GM18909 (cell line): Measurements from ENCODE around the gene TMEM9B.

ENCODE experiments used
- ATAC-seq: cut with Tn5 transposase; IDR thresholded peaks from one replicate; pipeline ENCODE4 v1.9.1; 2021; ENCODE audit warnings: mild to moderate bottlenecking; ENCODE audit not compliant: unreplicated experiment, poor library complexity

The TMEM9B gene

DNA sequence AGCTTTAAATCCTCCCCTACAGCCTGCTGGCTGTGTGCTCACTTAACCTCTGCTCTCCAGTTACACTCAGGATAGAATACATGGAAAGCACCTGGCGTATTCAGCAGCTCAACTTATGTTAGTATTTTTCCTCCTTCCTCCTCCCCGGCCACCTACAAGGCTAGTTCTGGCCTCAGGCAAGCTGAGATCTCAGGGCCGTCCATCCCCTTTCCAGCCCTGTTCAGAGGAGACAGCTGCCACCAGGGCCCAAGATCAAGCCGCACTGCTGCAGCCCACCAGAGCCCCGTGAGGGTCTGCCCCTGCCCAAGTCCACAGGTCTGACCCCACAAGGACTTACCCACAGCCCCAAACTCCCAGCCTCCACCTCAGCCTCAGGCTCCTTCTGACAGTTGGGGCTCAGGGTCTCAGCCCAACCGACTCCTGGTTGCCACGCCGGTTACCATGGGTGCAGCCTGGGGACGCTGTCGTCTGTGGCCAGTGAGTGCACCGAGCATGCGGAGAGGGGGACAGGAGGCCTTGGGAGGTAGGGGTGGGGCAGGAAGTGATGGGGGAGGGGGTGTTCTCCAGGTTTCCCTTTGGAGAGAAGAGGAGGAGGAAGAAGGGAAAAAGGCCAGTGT lies 31.6 kb downstream of the TMEM9B start, which contains the start of gene C11orf16:
C11orf16 (minus strand) TSS at position 384 of the 617 bp plus-strand sequence. CDS start 639 bp downstream, outside the sequence.
- no peak for ATAC-seq

DNA sequence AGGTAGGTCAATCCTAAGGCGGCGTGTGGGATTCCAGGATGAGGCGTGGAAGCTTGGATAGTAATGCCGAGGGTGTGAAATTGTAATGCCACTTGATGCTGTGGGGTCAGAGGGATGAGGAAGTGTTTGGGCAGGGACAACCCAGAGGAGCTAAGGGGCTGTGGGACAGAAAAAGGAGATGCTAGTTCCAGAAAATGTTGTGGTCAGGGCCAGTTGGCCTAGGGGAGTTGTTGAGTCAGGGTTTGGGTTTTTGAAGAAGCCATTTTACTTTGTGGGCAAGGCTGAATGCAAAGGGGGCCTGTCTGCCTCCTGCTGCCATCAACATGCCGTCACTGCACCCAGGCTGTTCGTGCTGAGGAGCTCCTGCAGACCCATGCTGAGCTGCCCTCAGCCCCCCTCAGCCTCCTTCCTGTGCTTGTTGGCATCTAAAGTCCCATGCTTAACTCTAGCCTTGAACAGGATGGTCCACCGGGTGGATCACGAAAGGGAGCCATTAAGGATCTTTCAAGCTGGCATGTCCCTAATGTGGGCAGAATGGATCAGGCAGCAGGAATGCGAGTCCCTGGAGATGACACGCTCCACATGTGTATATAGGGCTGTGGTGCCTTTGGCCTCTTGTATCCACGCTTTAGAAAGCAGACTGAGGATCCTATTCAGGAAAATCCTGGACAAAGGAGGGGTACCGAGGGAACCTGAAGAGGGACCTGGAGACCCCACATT lies 33.6 kb downstream of the TMEM9B start:
- ATAC-seq = no peak

DNA sequence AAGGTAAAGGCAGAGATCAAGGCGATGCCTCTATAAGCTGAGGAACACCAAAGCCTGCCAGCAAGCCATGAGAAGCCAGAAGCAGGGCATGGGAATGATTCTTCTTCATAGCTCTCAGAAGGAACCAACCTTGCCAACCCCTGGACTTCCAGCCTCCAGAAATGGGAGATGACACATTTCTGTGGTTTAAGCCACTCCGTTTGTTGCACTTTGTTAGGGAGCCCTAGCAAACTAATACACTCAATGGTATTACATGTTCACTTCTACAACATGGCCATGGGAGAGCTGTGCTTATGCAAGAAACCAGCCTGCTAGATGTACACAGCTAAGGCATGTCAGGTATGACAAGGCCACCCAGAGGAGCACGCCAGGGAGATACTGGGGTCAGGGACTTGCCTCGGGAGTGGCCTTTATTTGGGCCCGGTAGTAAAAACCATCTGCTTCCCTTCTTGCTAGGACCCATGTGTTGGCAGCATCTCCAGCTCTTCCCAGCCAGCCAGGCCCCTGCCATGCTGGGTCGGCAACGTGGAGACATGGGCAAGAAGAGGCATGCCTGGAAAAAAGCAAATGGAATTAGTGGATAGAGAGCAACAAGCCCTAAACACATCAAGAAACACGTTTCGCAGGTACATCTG lies 35.1 kb downstream of the TMEM9B start:
- no peak for ATAC-seq

DNA sequence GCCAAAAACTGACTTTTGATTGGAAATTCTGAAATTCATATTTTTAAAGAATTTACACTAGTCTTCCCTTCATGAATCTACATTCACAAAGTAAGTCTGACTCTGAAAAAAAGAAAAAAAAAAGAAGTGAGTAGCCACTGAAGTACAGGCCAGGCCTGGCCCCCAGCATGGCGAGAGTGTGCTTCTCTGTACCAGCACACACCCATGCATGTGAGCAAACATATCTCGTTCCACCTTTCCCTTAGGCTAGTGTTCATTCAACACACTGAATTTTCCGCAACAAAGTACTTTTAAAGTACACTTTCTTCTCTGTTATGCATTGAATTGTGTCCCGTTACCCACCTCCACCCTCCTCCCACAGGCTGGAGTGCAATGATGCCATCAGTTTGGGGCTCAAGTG lies 36.0 kb downstream of the TMEM9B start:
- no peak for ATAC-seq

DNA sequence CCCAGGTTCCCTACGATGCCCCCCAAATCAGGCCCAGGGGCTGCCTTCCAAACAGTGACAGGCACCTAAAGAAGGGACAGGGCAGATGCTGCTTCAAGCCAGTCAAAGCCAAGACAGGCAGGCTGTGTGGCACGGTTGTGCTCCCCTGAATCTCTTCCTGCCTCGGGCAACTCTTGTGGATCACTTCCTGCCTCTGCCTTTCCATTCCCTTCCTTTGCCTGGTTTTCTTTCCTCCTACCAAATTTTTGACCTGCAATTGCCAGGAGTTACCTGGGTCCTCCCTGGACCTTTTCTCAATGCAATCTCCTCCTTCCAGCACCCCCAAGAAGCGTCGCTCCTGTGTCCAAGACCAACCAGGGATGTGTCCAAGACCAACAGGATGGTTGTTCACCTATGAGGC lies 37.0 kb downstream of the TMEM9B start:
- no peak for ATAC-seq

DNA sequence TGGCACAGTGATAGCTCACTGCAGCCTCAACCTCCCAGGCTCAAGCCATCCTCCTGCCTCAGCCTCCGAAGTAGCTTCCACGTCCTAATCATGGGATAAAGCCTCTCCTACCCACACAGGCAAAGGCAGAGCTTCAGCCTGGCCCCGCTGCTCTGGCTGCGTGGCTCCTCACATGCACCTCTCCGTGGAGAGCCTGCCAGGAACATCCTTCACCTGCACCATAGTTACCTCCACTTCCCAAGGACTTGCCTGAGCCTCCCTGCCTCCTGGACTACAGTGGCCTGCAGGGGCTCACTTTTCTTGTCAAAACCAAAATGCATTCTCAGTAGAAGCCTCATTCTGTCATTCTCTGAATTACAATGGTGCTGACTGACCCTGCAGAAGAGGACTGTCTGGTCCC lies 38.0 kb downstream of the TMEM9B start:
- no peak for ATAC-seq

DNA sequence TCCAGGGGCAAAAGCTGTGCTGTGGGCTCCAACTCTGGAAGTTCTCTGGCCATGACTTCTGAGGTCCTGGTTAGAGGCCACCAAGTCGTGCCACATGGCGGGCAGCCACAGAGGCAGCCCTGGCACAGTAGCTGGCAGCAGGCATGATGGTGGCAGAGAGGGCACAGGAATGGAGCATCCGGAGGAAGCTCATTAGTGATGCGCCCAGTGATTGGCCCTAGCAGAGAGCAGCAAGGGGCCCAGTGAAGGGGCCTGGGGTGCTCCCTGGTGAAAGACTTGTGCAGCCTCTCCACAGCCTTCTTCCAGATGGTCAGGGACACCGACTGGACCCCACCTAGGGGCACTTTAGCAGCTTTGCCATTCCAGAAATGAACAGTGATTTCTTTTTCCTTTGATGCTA lies 38.5 kb downstream of the TMEM9B start:
- ATAC-seq = no peak

DNA sequence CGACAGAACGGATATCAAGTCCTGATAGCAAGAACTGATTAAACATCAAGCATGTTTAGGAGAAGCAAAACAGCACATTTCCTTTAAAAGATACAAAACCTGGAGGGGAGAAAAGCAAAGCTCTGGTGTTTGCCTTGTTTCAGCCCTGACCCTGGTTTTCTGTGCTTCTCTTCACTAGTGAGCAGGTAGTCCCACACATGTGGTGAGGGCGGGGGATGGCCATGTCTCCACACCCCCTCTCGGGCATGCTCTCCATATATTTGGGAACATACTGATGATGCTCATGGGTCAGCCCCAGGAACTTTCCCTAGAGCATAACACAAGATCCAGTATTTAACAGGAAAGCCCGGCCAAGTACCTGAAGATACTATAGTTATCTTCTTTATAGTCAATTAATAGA lies 41.6 kb downstream of the TMEM9B start:
- ATAC-seq = no peak

DNA sequence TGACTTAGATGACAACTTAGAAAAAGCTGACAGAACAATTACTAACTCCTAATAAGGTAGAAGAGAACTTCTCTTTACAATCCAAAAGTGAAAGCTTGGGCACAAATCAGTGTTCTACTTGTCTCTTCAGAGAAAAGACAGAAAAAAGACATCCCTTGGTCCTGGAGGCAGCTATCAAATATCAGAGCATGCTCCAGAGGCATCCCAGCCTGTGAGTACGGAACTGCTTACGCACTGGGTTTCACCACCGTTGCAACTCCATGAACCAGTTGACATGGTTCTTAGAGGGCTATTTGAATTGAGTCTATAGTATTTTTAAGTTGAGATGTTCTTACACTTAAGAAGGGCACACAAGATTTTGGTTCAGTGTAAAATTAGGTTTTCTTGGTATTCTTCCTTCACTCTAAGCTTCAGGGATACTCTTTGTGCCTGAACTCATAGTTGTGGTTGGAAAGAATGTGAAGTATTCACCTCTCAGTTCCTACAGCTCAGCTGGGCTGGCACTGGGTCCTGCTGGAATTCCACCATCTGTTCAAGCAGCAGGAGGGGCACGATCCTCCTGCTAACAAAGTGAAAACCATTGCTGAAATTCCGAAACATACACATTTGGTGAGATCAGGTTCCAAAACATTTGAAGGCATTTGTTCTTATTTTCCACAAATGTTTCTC lies 47.0 kb downstream of the TMEM9B start:
- no peak for ATAC-seq

DNA sequence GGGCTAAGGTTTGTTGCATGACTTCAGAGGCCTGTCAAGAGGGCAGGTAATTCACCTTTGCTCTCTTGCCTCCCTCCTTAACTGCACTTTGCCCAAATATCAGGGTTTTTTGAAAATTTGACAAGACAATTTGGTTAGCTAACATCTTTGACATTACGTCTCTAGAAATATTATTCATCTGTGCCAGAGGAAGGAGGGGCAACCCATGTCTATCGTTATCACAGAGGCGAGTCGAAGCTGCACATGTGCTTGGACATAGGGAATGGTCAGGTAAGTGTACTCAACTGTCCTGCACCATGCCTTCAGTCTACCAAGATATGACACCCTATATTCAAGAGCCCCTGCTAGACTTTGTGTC lies 49.6 kb downstream of the TMEM9B start:
- ATAC-seq = no peak

DNA sequence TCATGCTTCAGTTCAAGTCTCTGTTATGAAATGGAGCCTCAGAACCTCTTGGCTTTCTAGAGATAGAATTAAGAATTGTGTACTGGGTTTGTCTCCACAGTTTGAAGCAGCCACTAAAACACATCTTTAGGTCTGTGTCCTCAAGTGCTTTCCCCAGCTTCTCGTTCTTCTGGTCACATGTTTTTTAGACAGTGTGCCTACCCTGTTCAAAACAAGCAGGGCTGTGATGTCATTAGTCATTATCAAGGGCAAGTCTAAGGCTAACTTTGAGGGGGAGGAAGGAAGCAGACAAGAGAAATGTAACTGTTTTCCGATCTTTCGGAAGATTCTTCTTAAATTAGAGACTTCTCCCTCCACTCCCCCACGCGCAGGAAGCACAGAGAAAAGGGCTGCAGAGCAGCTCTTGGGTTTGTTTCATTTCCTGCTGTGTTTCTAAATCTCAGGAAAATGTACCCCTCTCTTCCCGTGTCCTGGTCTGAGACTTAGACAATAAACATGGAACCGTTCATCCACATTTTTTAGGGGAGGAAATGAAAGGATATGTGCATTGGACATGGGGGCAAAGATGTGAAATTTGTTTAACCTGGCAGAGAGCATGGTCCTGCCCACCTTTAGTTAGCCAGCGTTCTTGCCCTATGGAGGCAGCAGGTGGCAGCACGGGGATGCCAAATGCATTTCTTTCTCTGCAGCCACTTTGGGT lies 50.1 kb downstream of the TMEM9B start:
- no peak for ATAC-seq

DNA sequence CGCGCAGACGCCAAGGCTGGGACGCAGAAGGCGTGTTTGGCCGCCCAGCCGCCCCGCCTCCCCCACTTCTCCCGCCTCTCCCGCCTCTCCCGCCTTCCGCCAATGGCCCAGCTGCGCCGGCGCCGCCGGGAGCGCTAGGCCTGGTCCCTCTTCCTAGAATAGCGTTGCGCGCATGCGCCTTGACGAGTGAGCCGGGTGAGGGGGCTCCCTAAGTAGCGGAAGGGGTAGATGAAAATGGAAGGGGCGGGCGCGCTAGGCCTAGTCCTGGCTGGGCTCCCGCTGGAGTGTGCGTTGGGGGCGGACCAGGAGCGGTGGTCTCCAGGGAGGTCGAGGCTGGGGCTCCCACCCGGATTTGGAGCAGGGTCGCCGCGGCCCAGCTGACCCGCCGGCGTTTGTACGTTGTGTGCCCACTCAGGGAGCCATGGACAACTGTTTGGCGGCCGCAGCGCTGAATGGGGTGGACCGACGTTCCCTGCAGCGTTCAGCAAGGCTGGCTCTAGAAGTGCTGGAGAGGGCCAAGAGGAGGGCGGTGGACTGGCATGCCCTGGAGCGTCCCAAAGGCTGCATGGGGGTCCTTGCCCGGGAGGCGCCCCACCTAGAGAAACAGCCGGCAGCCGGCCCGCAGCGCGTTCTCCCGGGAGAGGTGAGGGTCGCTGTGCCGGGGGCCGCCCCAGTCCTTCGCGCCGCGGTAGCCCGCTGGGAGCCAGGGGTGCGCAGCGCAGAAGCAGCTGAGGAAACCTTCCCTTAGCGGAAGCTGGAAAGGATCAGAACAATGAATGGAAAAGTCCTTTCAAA lies 53.0 kb downstream of the TMEM9B start, which contains the start of gene AKIP1:
AKIP1 (plus strand) TSS at position 161 of the 795 bp plus-strand sequence; CDS start at position 422, 261 bp downstream.
- ATAC-seq = peak; percentile 82

DNA sequence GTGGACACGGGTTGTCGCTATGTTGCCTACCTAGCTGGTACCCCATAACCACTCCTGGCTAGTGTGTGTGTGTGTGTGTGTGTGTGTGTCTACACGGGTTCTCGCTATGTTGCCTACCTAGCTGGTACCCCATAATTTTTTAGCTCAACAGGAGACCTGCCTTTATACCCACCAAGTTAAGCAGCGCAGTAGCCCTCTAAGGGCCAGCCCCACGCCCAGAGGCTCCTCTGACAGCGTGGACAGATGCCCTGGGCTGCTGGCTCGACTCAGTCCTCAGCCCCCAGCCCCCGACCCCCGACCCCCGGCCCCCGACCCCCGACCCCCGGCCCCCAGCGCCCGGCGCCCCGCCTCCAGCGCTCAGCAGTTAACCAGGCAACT lies 53.6 kb downstream of the TMEM9B start:
- ATAC-seq = peak; percentile 7

DNA sequence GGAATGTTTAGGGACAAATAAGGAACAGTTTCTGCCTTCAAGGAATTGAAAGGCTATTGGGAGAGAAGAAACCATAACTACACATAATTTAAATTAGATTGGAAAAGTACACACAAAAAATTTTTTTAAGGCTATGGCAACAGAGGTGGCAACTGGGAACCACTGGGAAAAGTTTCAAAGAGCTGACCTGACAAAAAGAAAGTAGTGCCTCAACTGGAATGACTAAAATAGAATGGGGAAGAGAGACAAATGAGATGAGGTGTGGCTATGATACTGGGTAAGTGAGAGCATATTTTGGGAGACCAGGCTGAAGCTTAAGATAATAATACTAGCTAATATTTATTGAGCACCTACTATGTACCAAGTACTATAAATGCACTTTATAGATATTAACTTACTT lies 56.1 kb downstream of the TMEM9B start:
- no peak for ATAC-seq

DNA sequence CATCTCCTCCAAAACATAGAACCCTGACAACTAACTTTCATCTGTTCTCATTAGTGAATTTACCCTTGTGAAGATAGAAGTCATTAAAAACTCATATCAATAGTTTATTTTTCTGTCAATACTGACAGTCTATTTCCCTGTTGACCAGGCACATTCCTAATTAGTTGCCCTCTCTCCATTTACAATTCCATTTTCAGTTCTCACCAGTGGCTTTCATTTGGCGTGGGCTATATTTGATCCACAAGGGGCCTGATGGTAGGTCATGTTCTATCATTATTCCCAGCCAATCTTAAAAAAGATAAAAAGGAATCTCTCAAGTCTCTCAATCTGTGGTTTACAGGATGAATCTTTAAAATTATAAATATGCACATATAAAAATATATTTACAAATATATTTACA lies 57.1 kb downstream of the TMEM9B start:
- ATAC-seq = no peak

DNA sequence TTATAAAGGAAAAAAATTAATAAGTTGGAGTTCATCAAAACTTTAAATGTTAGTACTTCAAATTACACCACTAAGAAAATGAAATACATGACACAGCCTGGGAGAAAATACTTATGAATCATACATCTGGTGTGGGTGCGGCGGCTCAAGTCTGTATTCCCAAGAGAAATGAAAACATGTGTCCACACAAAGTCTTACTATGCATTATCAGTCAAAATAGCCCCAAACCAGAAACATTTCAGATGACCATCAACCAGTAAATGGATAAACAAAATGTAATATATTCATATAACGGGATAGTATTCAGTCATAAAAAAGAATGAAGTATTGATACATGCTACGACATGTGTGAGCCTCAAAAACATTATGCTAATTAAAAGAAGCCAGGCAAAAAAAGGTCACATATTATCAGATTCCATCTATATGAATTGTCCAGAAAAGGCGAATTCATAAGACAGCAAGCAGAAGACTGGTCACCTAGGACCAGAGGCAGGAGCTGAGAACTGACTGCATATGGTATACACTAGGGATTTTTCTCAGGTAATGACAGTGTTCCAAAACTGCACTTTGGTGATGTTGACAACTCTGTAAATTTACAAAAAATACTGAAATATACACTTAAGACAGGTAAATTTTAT lies 58.6 kb downstream of the TMEM9B start:
- ATAC-seq = no peak

DNA sequence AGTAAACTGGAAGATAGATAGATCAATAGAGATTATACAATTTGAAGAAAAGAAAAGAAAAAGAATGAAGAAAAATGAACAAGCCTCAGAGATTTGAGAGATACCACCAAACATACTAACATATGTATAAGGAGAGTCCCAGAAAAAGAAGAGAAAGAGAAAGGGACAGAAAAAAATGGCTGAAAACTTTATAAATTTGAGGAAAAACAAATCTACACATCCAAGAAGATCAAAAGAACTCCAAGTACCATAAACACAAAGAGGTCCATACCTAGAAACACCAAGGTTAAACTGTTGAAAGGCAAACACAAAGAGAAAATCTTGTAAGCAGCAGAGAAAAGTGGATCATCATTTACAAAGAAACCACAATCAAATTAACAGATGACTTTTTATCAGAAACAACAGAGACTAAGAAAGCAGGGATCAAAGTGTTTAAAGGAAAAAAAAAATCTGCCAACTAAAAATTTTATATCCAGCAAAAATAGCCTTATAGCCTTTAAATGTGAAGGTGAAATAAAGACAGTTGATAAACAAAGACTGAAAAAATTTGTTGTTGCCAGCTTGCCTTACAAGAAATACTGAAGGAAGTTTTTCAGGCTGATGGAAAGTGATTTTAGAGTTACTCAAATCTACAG lies 65.0 kb downstream of the TMEM9B start:
- no peak for ATAC-seq
